HG03108 (cell line): ENCODE measurements around the gene PDIA6.
"Not testable (repeated sequence)": the region's sequence is repeated elsewhere in the genome, so short reads cannot be mapped to it uniquely, and the experiment has no call there.

Experiments used
- ATAC-seq: cut with Tn5 transposase; IDR thresholded peaks from one replicate; pipeline ENCODE4 v1.9.1; 2021; ENCODE audit warnings: moderate library complexity; ENCODE audit not compliant: unreplicated experiment

PDIA6 gene

GRCh38 chr2:10834068-10834655 is 21.6 kb upstream of the PDIA6 start:
- no peak for ATAC-seq

DNA sequence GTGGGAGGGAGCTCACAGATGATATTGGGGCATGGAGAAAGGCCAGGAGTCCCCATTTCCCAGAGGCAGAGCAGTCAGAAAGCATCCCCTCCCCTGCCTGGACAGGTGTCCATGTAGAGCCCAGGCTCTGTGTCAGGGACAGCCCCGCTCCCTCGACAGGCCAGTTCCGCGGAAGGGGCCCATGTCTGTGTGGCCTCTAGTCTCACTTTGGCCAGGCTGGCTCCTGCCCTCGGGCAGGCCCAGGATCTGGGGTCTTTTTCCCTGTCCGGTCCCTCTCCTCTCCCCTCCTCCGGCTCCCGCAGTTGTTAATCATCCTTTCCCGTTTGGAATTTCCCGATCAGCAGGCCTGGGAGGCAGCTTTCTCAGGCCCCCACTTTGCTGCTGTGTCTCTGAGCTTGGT is 20.4 kb upstream of the PDIA6 start:
- ATAC-seq = no peak

GRCh38 chr2:10832203-10832936 is 19.8 kb upstream of the PDIA6 start:
- peak; percentile 71 for ATAC-seq

DNA sequence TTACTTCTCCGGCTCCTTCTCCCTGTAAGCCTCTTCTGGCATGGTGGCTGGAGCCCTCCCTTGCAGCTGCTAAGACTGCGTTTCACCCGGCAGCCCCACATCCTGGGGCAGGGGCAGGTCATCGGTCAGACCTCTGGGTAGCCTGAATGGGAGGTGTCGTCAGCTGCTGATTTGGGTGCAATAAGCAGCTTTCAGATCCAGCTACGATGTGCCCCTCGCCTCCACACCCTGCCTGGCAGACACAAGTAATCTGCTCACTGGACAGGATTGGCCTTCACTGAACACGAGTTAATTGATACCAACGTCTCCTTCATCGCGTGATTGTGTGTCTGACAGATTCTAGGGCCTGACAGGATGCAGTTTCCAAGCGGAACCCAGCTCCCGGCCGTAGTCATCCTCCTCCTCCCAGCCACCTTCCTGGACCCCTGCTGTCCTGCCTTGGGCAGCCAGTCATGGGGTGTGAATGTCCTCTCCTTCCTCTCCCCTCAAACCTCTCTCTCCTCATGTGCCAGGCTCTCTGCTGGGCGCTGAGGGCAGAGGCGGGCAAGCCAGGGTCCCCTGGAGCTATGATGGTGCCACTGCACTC is 18.9 kb upstream of the PDIA6 start:
- no peak for ATAC-seq

GRCh38 chr2:10830641-10831399 is 18.2 kb upstream of the PDIA6 start:
- no peak for ATAC-seq

DNA sequence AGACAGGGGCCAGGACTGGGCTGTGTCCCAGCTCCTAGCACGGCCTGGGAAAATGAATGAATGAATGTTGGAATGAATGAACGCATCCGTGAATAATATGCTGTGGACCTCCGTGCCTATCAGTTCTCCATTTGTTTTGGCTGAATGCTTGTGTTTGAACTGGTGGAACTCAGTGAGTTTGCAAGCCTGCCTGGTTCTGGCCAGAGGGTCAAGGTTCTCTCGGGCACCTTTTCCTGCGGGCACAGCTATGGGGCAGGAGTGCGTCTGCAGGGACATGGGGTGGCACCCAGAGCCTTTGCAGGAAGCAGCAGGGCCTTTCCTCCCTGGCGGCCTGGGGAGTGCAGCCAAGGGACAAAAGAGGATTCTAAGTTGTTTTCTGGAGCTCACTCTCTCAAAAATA is 17.6 kb upstream of the PDIA6 start:
- no peak for ATAC-seq

GRCh38 chr2:10829299-10829698 is 16.7 kb upstream of the PDIA6 start:
- ATAC-seq = no peak

- ATAC-seq = no peak
Measured at GRCh38 chr2:10828346-10828745, 15.8 kb upstream of the PDIA6 start.

DNA sequence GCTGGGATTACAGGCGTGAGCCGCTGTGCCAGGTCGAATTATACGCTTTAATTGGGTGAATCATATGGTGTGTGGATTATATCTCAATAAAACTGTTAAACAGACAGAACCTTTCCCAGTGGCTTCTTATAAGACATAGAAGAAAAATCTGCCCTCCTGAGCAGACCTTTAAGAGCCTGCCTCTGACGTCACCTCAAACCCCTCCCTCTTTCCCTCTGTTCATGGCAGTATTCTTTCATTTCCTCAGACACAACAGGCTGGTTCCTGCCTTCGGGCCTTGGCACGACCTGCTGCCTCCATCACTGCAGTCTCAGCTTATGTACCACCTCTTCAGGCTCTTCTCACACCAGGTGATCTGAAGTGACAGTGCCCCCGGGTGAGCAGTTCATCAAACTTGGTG is 14.0 kb upstream of the PDIA6 start:
- no peak for ATAC-seq

DNA sequence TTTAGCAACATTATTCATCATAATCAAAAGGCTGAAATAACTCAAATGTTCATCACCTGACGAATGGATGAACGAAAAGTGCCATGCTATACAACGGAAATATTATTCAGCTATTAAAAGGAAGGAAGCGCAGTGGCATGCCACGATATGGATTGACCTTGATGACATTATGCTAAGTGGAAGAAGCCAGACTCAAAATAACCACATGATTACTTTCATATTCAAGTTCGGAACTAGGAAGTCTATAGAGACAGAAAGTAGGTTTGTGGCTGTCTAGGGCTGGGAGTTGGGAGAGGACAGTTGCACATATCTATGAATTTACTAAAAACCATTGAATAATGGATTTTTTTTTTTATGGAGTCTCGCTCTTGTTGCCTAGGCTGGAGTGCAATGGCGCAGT is 13.4 kb upstream of the PDIA6 start:
- ATAC-seq = no peak

DNA sequence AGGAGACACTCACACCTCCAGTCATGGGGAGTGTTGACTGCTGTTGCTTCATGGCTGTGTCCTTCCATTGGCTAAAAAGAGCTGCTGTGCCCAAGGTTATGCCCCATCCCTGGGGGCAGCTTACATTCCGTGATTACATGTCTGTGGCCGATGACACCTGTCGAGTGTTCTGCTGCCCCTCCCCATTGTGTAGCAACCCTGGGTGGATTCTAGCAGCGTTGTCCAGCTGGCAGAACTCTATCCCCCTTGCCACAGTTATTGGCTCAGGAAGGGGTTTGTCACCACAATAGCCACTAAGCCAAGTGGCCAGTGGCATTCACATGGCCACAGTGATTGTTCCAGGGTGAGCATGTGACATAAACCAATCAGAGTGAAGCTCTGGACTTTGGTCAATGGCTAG is 11.6 kb upstream of the PDIA6 start:
- no peak for ATAC-seq

DNA sequence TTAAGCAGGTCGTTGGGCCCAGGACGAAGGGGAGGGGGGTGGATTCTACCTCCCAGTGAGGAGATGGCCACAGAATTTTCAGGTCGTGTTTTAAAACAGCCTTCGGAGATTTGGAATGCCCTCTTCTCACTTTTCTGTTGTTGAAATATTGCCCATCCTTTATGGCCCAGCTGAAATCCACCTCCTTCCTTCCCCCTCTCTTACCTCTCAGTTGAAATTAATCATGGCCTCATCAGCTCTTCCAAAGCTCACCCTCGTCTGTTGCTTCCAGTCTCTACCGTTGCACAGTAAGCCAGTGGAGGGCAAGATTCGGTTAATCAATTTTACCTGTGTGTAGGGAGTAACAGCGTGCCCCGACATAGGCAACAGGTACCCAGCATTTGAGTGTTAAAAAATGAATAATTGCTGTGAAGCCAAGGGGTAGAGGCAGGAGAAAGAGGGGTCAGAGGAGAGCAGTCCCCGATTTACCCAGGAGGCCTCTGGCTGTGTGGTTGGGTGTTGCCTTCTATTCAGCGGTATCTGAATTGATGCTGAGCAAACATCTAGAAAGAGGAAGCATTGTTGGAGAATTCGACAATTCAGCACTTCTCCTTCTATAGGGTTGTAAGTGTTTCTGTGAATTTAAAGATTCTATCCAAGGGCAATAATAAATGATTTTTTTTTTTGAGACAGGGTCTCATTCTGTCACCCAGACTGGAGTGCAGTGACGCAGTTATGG is 8.6 kb upstream of the PDIA6 start:
- ATAC-seq = no peak

DNA sequence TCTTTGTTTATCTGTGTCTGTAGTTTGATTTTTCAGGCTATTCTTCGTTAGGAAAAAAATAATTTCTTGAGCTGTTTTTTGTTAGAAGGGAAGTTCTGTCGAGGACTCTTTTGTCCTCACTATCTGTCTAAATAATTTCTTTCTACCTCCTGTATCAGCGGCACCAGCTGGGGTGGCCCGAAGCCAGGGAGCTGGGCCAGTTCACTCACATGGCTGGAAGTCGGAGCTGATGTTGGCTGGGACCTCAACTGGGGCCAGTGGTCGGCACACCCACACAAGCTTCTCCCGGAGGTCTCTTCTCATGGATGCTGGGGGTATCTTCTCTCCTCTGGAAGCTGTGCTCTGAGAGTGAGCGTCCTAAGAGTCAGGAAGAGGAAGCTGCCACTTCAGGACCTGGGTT is 8.0 kb upstream of the PDIA6 start:
- no peak for ATAC-seq

- ATAC-seq = no peak
Measured at GRCh38 chr2:10819714-10820314, 7.2 kb upstream of the PDIA6 start.

GRCh38 chr2:10818984-10819383 is 6.4 kb upstream of the PDIA6 start:
- no peak for ATAC-seq

DNA sequence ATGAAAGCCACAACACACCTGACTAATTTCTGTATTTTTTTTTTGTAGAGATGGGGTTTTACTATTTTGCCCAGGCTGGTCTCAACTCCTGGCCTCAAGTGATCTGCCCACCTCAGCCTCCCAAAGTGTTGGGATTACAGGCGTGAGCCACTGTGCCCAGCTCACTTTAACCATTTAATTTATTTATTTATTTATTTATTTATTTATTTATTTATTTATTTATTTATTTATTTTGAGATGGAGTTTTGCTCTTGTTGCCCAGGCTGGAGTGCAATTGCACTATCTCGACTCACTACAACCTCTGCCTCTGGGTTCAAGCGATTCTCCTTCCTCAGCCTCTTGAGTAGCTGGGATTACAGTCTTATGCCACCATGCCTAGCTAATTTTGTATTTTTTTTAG is 5.7 kb upstream of the PDIA6 start:
- ATAC-seq = not testable (repeated sequence)

DNA sequence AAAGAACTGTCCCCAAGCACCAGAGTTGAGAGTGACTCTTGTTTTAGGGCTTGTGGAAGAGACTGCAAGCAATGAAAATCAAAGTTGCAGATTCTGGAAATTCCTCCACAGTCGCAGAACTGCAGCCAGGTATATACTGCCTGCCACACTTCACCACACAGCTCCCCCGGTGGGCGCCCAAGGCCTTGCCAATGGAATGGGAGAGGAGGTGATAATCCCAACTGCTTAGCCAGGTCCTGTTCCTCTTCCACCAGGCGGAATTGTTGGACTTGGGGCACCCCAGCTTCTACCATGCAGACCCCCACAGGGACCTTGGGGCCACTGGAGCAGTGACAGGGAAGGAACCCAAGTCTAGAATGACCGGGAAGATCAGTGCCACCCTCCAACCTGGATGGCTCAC is 4.8 kb upstream of the PDIA6 start:
- no peak for ATAC-seq

- ATAC-seq = no peak
Measured at GRCh38 chr2:10814571-10815331, 2.2 kb upstream of the PDIA6 start.

GRCh38 chr2:10814142-10814541 is 1.6 kb upstream of the PDIA6 start:
- ATAC-seq = no peak
